Psoas muscle (tissue), 8 donors: ENCODE measurements around the gene PYGM. TPM values are rescaled to one million over a fixed set of nuclear protein-coding genes. Genes with fewer than 3 reads are reported as not detected.

ENCODE experiments used
- ATAC-seq, 4 donors: fragments of 200-7000 bp; cut with Tn5 transposase; one replicate each; pipeline ENCODE4 v1.9.1; 2020; ENCODE audit warnings: moderate library complexity in 3 of 4, mild to moderate bottlenecking in 2 of 4
- DNase-seq, 2 donors: peaks; one replicate each; pipeline ENCODE4 v3.0.0-alpha.2; 2020
- H3K27ac ChIP-seq: fragments of 200-600 bp; one replicate; pipeline ENCODE4 v1.8.0; 2022
- H3K27me3 ChIP-seq, 3 donors: fragments of 200-600 bp in 1 of 3; one replicate each; pipeline versions ENCODE4 v1.6.1 to v1.8.0; 2013 to 2022; ENCODE audit warnings: low read length in 2 of 3, mild to moderate bottlenecking in 2 of 3, moderate library complexity in 1 of 3; ENCODE audit not compliant: insufficient read depth in 3 of 3
- H3K36me3 ChIP-seq, 2 donors: fragments of 200-600 bp in 1 of 2; one replicate each; pipeline versions ENCODE4 v1.6.1 to v1.8.0; 2013 to 2022; ENCODE audit warnings: low read depth in 1 of 2, mild to moderate bottlenecking in 1 of 2, moderate library complexity in 1 of 2; ENCODE audit not compliant: insufficient read depth in 1 of 2
- H3K4me1 ChIP-seq: fragments of 200-600 bp; one replicate; pipeline ENCODE4 v1.8.0; 2022
- H3K4me3 ChIP-seq: fragments of 200-600 bp; one replicate; pipeline ENCODE4 v1.8.0; 2022; ENCODE audit warnings: mild to moderate bottlenecking
- H3K9me3 ChIP-seq: fragments of 200-600 bp; one replicate; pipeline ENCODE4 v1.8.0; 2022
- CTCF ChIP-seq: fragments of 200-600 bp; IDR thresholded peaks from one replicate; pipeline ENCODE4 v1.8.0; 2022; ENCODE audit warnings: antibody characterized with exemption
- WGBS, 3 donors: extraction: QIAGEN DNeasy Blood & Tissue Kit; methylation state at CpG; one replicate each; pipeline versions ENCODE4 v1.1.6 to v1.1.7; 2013; 5-methylcytosine and 5-hydroxymethylcytosine counted together
- intact Hi-C, 2 donors: fragments of 100-400 bp; cut with DNase I; formaldehyde crosslinking; loops; one replicate each; pipeline versions ENCODE4 v1.11.0 to v1.14.2; 2022
- polyA plus RNA-seq, 3 donors: library from polyadenylated mRNA; stranded (reverse); fragments of 200-250 nt; gene quantifications; one replicate each; pipeline ENCODE4 v1.2.3, GENCODE V29; 2013
- total RNA-seq, 4 donors: library from RNA; stranded (reverse); fragmentation: NEBNext Ultra II Directional in 2 of 4; extraction: Animal tissue kit (Norgen Biotek cat#: 25700) in 2 of 4; gene quantifications; one replicate each; pipeline versions ENCODE4 v1.2.1 to v1.2.4, GENCODE V29; 2021 to 2023
- donor health status: healthy with polysubstance abuse.
- donor health status: DM: no; HTN: no; CAD: no; lungs with moderate emphysema.
- donor health status: Bipolar disorder and iron deficiency.
- donor health status: healthy.
- donor health status: DM: yes; HTN: yes; CAD: no.
- donor health status: DM: no; HTN: no; CAD: no.
- donor health status: DM: no; HTN: no; CAD: no.
- donor health status: DM: yes; HTN: yes; CAD: no.

Gene PYGM
- total and polyA plus RNA-seq, 7 donors: 511 to 2,203 (median 1,729) TPM

- intact Hi-C loops: no loop called here
- Histone ChIP-seq H3K27ac (peak overlapping the region; percentile 98), H3K9me3 (no peaks in the 10 kb centered on the region), H3K27me3 (no peaks in the 10 kb centered on the region), H3K4me3 (peak overlapping the region; percentile 87), H3K36me3 (peaks cover 14 to 49% of the 10 kb centered on the region in 2 donors), H3K4me1 (peaks cover 45% of the 10 kb centered on the region)
- no peak for TF ChIP-seq CTCF
- WGBS, 3 donors: 0 to 3% (median 1%) methylated on average over 1 to 28 of the region's 28 CpGs
- ATAC-seq (no peak), DNase-seq (no peak)
Measured at GRCh38 chr11:64778223-64778472, 18.4 kb upstream of the PYGM start.

DNA sequence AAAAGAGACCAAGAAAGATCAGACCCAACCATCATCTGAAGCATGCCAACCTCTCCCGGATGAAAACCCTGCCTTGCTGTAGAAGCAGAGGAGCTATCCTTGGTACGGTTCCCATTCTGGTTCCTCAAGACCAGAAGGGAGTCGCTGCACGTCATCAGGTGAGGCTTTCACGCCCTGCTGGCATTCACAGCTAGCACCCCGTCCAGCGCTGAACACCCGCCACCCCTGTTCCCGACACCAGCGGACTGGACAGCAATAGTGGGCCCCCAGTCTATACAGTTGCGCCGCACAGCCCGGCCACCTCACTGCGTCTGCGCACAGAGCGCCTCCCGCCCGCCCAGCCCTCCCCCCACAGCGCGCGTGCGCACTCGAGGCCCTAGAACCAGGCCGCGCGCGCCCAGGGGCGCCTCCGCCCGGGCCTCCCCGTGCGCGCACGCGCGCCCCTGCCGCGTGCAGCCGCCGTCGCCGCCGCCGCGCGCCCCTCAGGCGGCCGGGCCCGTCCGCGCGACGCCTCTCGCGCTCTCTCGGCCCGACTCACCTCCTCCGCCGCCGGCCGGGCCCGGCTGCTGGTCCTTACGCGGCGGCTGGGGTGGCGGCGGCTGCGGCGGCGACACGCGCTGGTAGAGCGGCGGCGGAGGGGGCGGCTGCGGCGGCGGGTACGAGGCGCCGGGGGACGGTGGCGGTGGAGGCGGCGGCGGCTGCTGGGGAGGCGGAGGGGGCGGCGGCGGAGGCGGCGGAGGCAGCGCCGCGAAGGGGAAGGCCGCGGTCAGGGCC lies 17.9 kb upstream of the PYGM start:
- 0 to 2% (median 1%) methylated on average over 28 to 98 of the region's 98 CpGs for WGBS, 3 donors
- peak; percentile 86 to 93 for DNase-seq
- intact Hi-C loops: loop anchor here in 1 of 2 donors (2.0 kb wide), 1 partner anchor 17 kb away; no protein-coding TSS in a partner anchor
- Histone ChIP-seq H3K36me3 (peaks cover 19 to 54% of the 10 kb centered on the region in 2 donors), H3K27ac (peak overlapping the region; percentile 98), H3K4me1 (peaks cover 51% of the 10 kb centered on the region), H3K27me3 (no peaks in the 10 kb centered on the region), H3K9me3 (no peaks in the 10 kb centered on the region), H3K4me3 (peak overlapping the region; percentile 87)
- TF ChIP-seq CTCF: no peak
- peak; percentile 26 to 51 (median 41) for ATAC-seq

DNA sequence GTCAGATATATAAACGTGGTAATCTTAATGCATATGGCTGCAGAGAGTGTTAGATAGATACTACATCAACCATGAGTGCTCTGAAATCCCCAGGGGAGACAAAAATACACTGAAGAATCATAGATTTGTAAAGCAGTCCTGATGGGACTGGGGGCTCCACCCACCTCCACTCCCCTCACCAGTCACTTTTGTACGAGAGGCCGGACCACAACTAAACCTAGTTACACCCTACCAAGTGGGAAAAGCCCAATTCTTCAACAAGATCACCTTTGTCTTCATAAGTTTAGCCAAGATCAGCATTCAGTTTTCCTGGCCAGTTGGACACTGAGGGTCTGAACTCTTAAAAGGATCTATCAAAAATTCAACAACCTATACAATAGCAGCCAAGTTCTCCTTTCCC lies 17.1 kb upstream of the PYGM start:
- Histone ChIP-seq H3K4me1 (peaks cover 58% of the 10 kb centered on the region), H3K9me3 (no peaks in the 10 kb centered on the region), H3K27ac (peak overlapping the region; percentile 63), H3K36me3 (peaks cover 20 to 62% of the 10 kb centered on the region in 2 donors), H3K4me3 (peak overlapping the region; percentile 87), H3K27me3 (no peaks in the 10 kb centered on the region)
- intact Hi-C loops: loop anchor here in 1 of 2 donors (2.0 kb wide), 1 partner anchor 16 kb away; no protein-coding TSS in a partner anchor
- no peak for DNase-seq
- TF ChIP-seq CTCF: no peak
- no peak for ATAC-seq
- 10 to 16% (median 11%) methylated on average over 3 of the region's 3 CpGs for WGBS, 3 donors

DNA sequence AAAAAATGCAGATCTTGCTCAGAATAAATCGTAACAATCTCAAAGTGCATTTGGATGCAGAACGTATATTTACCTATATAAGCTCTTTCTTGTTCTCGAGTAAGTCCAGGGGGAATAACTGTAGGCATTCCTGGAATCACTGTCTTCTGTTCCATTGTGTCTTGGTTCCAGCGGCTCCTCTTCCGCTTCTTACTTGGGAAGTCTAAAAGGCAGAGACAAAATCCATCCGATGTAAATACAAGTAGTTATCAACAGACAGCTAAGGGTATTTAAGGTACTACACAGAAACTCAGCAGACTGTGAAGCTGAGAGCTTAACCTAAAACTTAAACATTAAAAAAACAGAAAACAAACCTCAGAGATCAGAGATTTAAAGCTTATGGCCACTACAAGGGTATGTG lies 16.7 kb upstream of the PYGM start:
- WGBS, 3 donors: 37 to 53% (median 43%) methylated on average over 6 of the region's 6 CpGs
- TF ChIP-seq CTCF: no peak
- Histone ChIP-seq H3K9me3 (no peaks in the 10 kb centered on the region), H3K36me3 (peaks cover 20 to 66% of the 10 kb centered on the region in 2 donors), H3K27ac (peak overlapping the region; percentile 26), H3K4me3 (peak overlapping the region; percentile 87), H3K4me1 (peaks cover 63% of the 10 kb centered on the region), H3K27me3 (no peaks in the 10 kb centered on the region)
- DNase-seq (no peak), ATAC-seq (no peak)
- intact Hi-C loops: loop anchor here in 1 of 2 donors (2.0 kb wide), 1 partner anchor 16 kb away; no protein-coding TSS in a partner anchor
